Measurements from ENCODE around the gene DNAJC25. TPM values are rescaled to one million over a fixed set of nuclear protein-coding genes. Genes with fewer than 3 reads are reported as not detected.

DNAJC25 gene
- total and polyA plus RNA-seq, 2 of the 13 experiments (the other 11 are each of a cell fraction or from before 2014, with no cell fraction given) = 5.7 to 10.2 TPM

DNA sequence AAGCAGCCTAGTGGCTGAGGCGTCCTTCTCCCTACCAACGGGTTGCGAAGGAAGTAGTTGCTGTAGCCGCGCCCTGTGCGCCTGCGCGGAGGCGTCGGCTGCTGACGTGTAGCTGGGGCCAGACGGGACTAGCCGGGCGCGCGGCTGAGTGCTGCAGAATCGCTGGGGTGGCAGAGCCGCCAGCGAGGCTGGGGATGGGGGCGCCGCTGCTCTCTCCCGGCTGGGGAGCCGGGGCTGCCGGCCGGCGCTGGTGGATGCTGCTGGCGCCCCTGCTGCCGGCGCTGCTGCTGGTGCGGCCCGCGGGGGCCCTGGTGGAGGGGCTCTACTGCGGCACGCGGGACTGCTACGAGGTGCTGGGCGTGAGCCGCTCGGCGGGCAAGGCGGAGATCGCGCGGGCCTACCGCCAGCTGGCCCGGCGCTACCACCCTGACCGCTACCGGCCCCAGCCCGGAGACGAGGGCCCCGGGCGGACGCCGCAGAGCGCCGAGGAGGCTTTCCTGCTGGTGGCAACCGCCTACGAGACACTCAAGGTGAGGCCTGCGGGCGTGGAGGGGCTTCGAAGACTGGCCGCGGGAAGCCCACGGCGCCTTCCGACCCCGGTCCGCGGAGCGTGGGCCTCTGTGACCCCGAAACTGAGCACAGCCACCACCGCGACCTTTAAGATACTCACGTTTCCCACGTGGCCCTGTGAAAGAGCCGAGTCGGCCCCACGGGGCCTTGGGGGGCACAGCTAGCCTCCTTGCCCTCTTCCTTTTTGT, at the start of gene DNAJC25 (continued):
- TF ChIP-seq TBX3 (IDR thresholded peaks at IDR 0.05; ENCODE audit: borderline replicate concordance) (no peak; the same call in 1 of the 2 replicates), ATM (IDR thresholded peaks at IDR 0.05; ENCODE audit: borderline replicate concordance) (no peak), ZFP36L2 (CRISPR knock-in tag; IDR thresholded peaks at IDR 0.05) (no peak), ZNF3 (CRISPR knock-in tag; IDR thresholded peaks at IDR 0.05) (no peak), NAIF1 (CRISPR knock-in tag; IDR thresholded peaks at IDR 0.05; ENCODE audit: borderline replicate concordance) (no peak), ZFP90 (CRISPR knock-in tag; IDR thresholded peaks at IDR 0.05; ENCODE audit: borderline replicate concordance) (peak; percentile 73; the same call in 1 of the 2 replicates), ZNF672 (CRISPR knock-in tag; IDR thresholded peaks at IDR 0.05) (0 out of 2 replicates have a peak, but pooled peaks have one; percentile 75), ZBTB7B (CRISPR knock-in tag; IDR thresholded peaks at IDR 0.05) (0 out of 2 replicates have a peak, but pooled peaks have one; percentile 1), REL (CRISPR knock-in tag; conservative IDR thresholded peaks at IDR 0.05) (no peak), SCMH1 (CRISPR knock-in tag; IDR thresholded peaks at IDR 0.05; ENCODE audit: borderline replicate concordance) (no peak), ZNF274 (CRISPR knock-in tag; IDR thresholded peaks at IDR 0.05) (no peak), ZNF431 (CRISPR knock-in tag; IDR thresholded peaks at IDR 0.05; ENCODE audit: borderline replicate concordance, low read depth) (no peak), ZNF614 (CRISPR knock-in tag; IDR thresholded peaks at IDR 0.05; ENCODE audit: borderline replicate concordance) (0 out of 2 replicates have a peak, but pooled peaks have one; percentile 6), GABPB1 (CRISPR knock-in tag; IDR thresholded peaks at IDR 0.05) (peak; percentile 97), SP5 (CRISPR knock-in tag; IDR thresholded peaks at IDR 0.05; ENCODE audit: borderline replicate concordance, low read depth) (0 out of 2 replicates have a peak, but pooled peaks have one; percentile 1), ZNF432 (CRISPR knock-in tag; IDR thresholded peaks at IDR 0.05; ENCODE audit: borderline replicate concordance) (no peak), TMF1 (CRISPR knock-in tag; IDR thresholded peaks at IDR 0.05; ENCODE audit: low read depth) (no peak)
- TF ChIP-seq, protein P1, sequence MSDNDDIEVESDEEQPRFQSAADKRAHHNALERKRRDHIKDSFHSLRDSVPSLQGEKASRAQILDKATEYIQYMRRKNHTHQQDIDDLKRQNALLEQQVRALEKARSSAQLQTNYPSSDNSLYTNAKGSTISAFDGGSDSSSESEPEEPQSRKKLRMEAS (IDR thresholded peaks at IDR 0.05) = peak; percentile 32; the same call in 1 of the 2 replicates
- TF ChIP-seq, protein P2, sequence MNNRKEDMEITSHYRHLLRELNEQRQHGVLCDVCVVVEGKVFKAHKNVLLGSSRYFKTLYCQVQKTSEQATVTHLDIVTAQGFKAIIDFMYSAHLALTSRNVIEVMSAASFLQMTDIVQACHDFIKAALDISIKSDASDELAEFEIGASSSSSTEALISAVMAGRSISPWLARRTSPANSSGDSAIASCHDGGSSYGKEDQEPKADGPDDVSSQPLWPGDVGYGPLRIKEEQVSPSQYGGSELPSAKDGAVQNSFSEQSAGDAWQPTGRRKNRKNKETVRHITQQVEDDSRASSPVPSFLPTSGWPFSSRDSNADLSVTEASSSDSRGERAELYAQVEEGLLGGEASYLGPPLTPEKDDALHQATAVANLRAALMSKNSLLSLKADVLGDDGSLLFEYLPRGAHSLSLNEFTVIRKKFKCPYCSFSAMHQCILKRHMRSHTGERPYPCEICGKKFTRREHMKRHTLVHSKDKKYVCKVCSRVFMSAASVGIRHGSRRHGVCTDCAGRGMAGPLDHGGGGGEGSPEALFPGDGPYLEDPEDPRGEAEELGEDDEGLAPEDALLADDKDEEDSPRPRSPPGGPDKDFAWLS (CRISPR knock-in tag; IDR thresholded peaks at IDR 0.05; ENCODE audit: borderline replicate concordance) = peak; percentile 84; the same call in 1 of the 2 replicates
- TF ChIP-seq, protein P3, sequence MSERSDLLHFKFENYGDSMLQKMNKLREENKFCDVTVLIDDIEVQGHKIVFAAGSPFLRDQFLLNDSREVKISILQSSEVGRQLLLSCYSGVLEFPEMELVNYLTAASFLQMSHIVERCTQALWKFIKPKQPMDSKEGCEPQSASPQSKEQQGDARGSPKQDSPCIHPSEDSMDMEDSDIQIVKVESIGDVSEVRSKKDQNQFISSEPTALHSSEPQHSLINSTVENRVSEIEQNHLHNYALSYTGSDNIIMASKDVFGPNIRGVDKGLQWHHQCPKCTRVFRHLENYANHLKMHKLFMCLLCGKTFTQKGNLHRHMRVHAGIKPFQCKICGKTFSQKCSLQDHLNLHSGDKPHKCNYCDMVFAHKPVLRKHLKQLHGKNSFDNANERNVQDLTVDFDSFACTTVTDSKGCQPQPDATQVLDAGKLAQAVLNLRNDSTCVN (CRISPR knock-in tag; IDR thresholded peaks at IDR 0.05; ENCODE audit: borderline replicate concordance) = 0 out of 2 replicates have a peak, but pooled peaks have one; percentile 6
- TF ChIP-seq, protein P4, sequence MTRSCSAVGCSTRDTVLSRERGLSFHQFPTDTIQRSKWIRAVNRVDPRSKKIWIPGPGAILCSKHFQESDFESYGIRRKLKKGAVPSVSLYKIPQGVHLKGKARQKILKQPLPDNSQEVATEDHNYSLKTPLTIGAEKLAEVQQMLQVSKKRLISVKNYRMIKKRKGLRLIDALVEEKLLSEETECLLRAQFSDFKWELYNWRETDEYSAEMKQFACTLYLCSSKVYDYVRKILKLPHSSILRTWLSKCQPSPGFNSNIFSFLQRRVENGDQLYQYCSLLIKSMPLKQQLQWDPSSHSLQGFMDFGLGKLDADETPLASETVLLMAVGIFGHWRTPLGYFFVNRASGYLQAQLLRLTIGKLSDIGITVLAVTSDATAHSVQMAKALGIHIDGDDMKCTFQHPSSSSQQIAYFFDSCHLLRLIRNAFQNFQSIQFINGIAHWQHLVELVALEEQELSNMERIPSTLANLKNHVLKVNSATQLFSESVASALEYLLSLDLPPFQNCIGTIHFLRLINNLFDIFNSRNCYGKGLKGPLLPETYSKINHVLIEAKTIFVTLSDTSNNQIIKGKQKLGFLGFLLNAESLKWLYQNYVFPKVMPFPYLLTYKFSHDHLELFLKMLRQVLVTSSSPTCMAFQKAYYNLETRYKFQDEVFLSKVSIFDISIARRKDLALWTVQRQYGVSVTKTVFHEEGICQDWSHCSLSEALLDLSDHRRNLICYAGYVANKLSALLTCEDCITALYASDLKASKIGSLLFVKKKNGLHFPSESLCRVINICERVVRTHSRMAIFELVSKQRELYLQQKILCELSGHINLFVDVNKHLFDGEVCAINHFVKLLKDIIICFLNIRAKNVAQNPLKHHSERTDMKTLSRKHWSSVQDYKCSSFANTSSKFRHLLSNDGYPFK (CRISPR knock-in tag; IDR thresholded peaks at IDR 0.05; ENCODE audit: borderline replicate concordance) = no peak; the same call in 1 of the 2 replicates

Measured in HepG2 (cell line).